Astrocyte (in vitro differentiated cells and primary cell): ENCODE measurements around the gene PISD. TPM values are rescaled to one million over a fixed set of nuclear protein-coding genes. Genes with fewer than 3 reads are reported as not detected.

Experiments
- DNase-seq: peaks from one replicate; pipeline ENCODE4 v3.0.0-alpha.2; 2010; ENCODE audit warnings: low read depth
- FAIRE-seq: peaks from 2 replicates; lab custom pipeline; 2011; peaks lifted over from hg19 to GRCh38; lab: Jason Lieb, UNC
- H2AFZ ChIP-seq: 2 replicates; pipeline ENCODE4 v1.6.0; 2012; ENCODE audit warnings: low read depth, low read length, inconsistent platforms
- H3K27ac ChIP-seq: 2 replicates; pipeline ENCODE4 v1.5.1; 2011; ENCODE audit warnings: low read depth, low read length, inconsistent platforms
- H3K27me3 ChIP-seq: 2 replicates; pipeline ENCODE4 v1.6.0; 2011; ENCODE audit warnings: low read length, inconsistent platforms; ENCODE audit not compliant: insufficient read depth
- H3K36me3 ChIP-seq: 2 replicates; pipeline ENCODE4 v1.5.1; 2011; ENCODE audit warnings: low read length, inconsistent platforms; ENCODE audit not compliant: insufficient read depth
- H3K4me1 ChIP-seq: 2 replicates; pipeline ENCODE4 v1.5.1; 2011; ENCODE audit warnings: low read length, inconsistent platforms; ENCODE audit not compliant: insufficient read depth
- H3K4me2 ChIP-seq: 2 replicates; pipeline ENCODE4 v1.6.0; 2012; ENCODE audit warnings: low read length, inconsistent platforms
- H3K4me3 ChIP-seq: 2 replicates; pipeline ENCODE4 v1.5.1; 2011; ENCODE audit warnings: low read depth, mild to moderate bottlenecking, low read length, inconsistent platforms; ENCODE audit not compliant: insufficient read depth
- H3K79me2 ChIP-seq: 2 replicates; pipeline ENCODE4 v1.6.0; 2012; ENCODE audit warnings: mild to moderate bottlenecking, low read length, inconsistent platforms; ENCODE audit not compliant: insufficient read depth
- H3K9ac ChIP-seq: 2 replicates; pipeline ENCODE4 v1.6.0; 2012; ENCODE audit warnings: mild to moderate bottlenecking, low read length, inconsistent platforms
- H3K9me3 ChIP-seq: 2 replicates; pipeline ENCODE4 v1.5.1; 2012; ENCODE audit warnings: low read depth, mild to moderate bottlenecking, low read length, inconsistent platforms; ENCODE audit not compliant: insufficient read depth
- H4K20me1 ChIP-seq: 2 replicates; pipeline ENCODE4 v1.6.0; 2012; ENCODE audit warnings: low read length, inconsistent platforms; ENCODE audit not compliant: insufficient read depth
- H3K27ac Mint-ChIP-seq: one replicate; pipeline ENCODE4 v1.8.0; 2021; ENCODE audit warnings: mild to moderate bottlenecking, mixed read lengths; ENCODE audit not compliant: unreplicated experiment
- H3K27me3 Mint-ChIP-seq: one replicate; pipeline ENCODE4 v1.8.0; 2021; ENCODE audit warnings: low read depth, mixed read lengths; ENCODE audit not compliant: unreplicated experiment
- H3K36me3 Mint-ChIP-seq: one replicate; pipeline ENCODE4 v1.8.0; 2021; ENCODE audit warnings: low read depth, mixed read lengths; ENCODE audit not compliant: unreplicated experiment
- H3K4me1 Mint-ChIP-seq: one replicate; pipeline ENCODE4 v1.8.0; 2021; ENCODE audit warnings: low read depth, mixed read lengths; ENCODE audit not compliant: unreplicated experiment
- H3K4me3 Mint-ChIP-seq: one replicate; pipeline ENCODE4 v1.8.0; 2021; ENCODE audit warnings: mild to moderate bottlenecking, moderate library complexity, mixed read lengths; ENCODE audit not compliant: unreplicated experiment
- H3K9me3 Mint-ChIP-seq: one replicate; pipeline ENCODE4 v1.8.0; 2021; ENCODE audit warnings: mild to moderate bottlenecking, mixed read lengths; ENCODE audit not compliant: unreplicated experiment
- CTCF ChIP-seq: IDR thresholded peaks from 2 replicates; pipeline ENCODE4 v1.5.1; 2011; ENCODE audit warnings: low read depth, mild to moderate bottlenecking, inconsistent platforms, low read length, moderate library complexity; ENCODE audit not compliant: insufficient read depth
- EZH2 ChIP-seq: IDR thresholded peaks from 2 replicates; pipeline ENCODE4 v1.6.1; 2012; ENCODE audit warnings: mild to moderate bottlenecking, low read length, inconsistent platforms; ENCODE audit not compliant: insufficient read depth
- total RNA-seq: library from RNA; stranded (reverse); gene quantifications from 2 replicates; pipeline ENCODE4 v1.2.1, GENCODE V29; 2021

Gene PISD
- total RNA-seq, 1 donor from 2014 or later: 43.2 TPM

GRCh38 chr22:31621507-31622124 lies 40.4 kb downstream of the PISD start:
- H3K79me2 ChIP-seq: peaks cover 56% of the 10 kb centered on the region
- H3K27ac ChIP-seq: no peak overlapping the region
- no peak overlapping the region for H3K9ac ChIP-seq
- H3K36me3 Mint-ChIP-seq: peaks cover 15% of the 10 kb centered on the region
- peaks cover 12% of the 10 kb centered on the region for H3K4me1 Mint-ChIP-seq
- H3K27me3 ChIP-seq: no peaks in the 10 kb centered on the region
- DNase-seq (no peak), FAIRE-seq (no peak)
- no peaks in the 10 kb centered on the region for H3K9me3 Mint-ChIP-seq
- no peaks in the 10 kb centered on the region for H3K9me3 ChIP-seq
- peaks cover 80% of the 10 kb centered on the region for H4K20me1 ChIP-seq
- no peak overlapping the region for H3K27ac Mint-ChIP-seq
- H2AFZ ChIP-seq: no peak overlapping the region
- H3K4me1 ChIP-seq: peaks cover 13% of the 10 kb centered on the region
- no peaks in the 10 kb centered on the region for H3K27me3 Mint-ChIP-seq
- no peak overlapping the region for H3K4me2 ChIP-seq
- H3K4me3 Mint-ChIP-seq: no peak overlapping the region
- TF ChIP-seq CTCF (no peak), EZH2 (no peak)
- no peak overlapping the region for H3K4me3 ChIP-seq
- peaks cover 11% of the 10 kb centered on the region for H3K36me3 ChIP-seq

GRCh38 chr22:31620756-31621480 lies 41.1 kb downstream of the PISD start:
- Histone ChIP-seq H3K4me1 (peaks cover 7% of the 10 kb centered on the region), H4K20me1 (peaks cover 73% of the 10 kb centered on the region), H3K9me3 (no peaks in the 10 kb centered on the region), H3K36me3 (peaks cover 11% of the 10 kb centered on the region), H3K9ac (no peak overlapping the region), H3K4me3 (no peak overlapping the region), H3K27me3 (no peaks in the 10 kb centered on the region), H3K79me2 (peaks cover 49% of the 10 kb centered on the region), H3K4me2 (no peak overlapping the region), H3K27ac (no peak overlapping the region), H2AFZ (no peak overlapping the region)
- Mint-ChIP-seq H3K4me3 (no peak overlapping the region), H3K36me3 (peaks cover 16% of the 10 kb centered on the region), H3K27ac (no peak overlapping the region), H3K4me1 (peaks cover 12% of the 10 kb centered on the region), H3K27me3 (no peaks in the 10 kb centered on the region), H3K9me3 (no peaks in the 10 kb centered on the region)
- FAIRE-seq (no peak), DNase-seq (no peak)
- TF ChIP-seq EZH2 (no peak), CTCF (no peak)
